HG02623 (cell line): ENCODE measurements around the gene EIF2S1.

ENCODE experiments used
- ATAC-seq: cut with Tn5 transposase; IDR thresholded peaks from one replicate; pipeline ENCODE4 v1.9.1; 2021; ENCODE audit warnings: moderate library complexity; ENCODE audit not compliant: unreplicated experiment

Gene EIF2S1

GRCh38 chr14:67435603-67436002 is 75.5 kb downstream of the EIF2S1 start:
- ATAC-seq, result no peak
